Activated naive CD8-positive, alpha-beta T cell treated with anti-CD3 and anti-CD28 coated beads, Interleukin-2, amount 50 U/mL, for 24 hours (primary cell): ENCODE results near the gene MOCOS.

Experiments
- ATAC-seq: fragments of 150-1000 bp; cut with Tn5 transposase; one replicate; pipeline ENCODE4 v1.10.0; 2021
- DNase-seq: peaks from one replicate; pipeline ENCODE4 v3.0.0; 2021
- H3K27ac Mint-ChIP-seq: one replicate; pipeline ENCODE4 v1.8.0; 2021; ENCODE audit warnings: mild to moderate bottlenecking, mixed read lengths
- H3K27me3 Mint-ChIP-seq: one replicate; pipeline ENCODE4 v1.8.0; 2021; ENCODE audit warnings: mixed read lengths
- H3K36me3 Mint-ChIP-seq: one replicate; pipeline ENCODE4 v1.8.0; 2021; ENCODE audit warnings: low read depth, mixed read lengths
- H3K4me1 Mint-ChIP-seq: one replicate; pipeline ENCODE4 v1.8.0; 2021; ENCODE audit warnings: mixed read lengths
- H3K4me3 Mint-ChIP-seq: one replicate; pipeline ENCODE4 v1.8.0; 2021; ENCODE audit warnings: mild to moderate bottlenecking, moderate library complexity, mixed read lengths
- H3K9me3 Mint-ChIP-seq: one replicate; pipeline ENCODE4 v1.8.0; 2021; ENCODE audit warnings: mixed read lengths

The MOCOS gene

GRCh38 chr18:36186461-36187192 is 670 bp upstream of the MOCOS start:
- Mint-ChIP-seq H3K9me3 (no peaks in the 10 kb centered on the region), H3K27me3 (peaks cover 19% of the 10 kb centered on the region), H3K36me3 (no peaks in the 10 kb centered on the region), H3K4me3 (peak overlapping the region; percentile 76), H3K27ac (no peak overlapping the region), H3K4me1 (peaks cover 5% of the 10 kb centered on the region)
- DNase-seq (peak; percentile 17), ATAC-seq (no peak)

GRCh38 chr18:36187826-36188721 is 777 bp downstream of the MOCOS start:
- no peak for DNase-seq
- no peaks in the 10 kb centered on the region for H3K36me3 Mint-ChIP-seq
- H3K4me1 Mint-ChIP-seq: peaks cover 5% of the 10 kb centered on the region
- peak overlapping the region; percentile 63 for H3K4me3 Mint-ChIP-seq
- H3K9me3 Mint-ChIP-seq: no peaks in the 10 kb centered on the region
- H3K27ac Mint-ChIP-seq: no peak overlapping the region
- no peak for ATAC-seq
- peaks cover 20% of the 10 kb centered on the region for H3K27me3 Mint-ChIP-seq

- H3K4me1 Mint-ChIP-seq: peaks cover 5% of the 10 kb centered on the region
- H3K27me3 Mint-ChIP-seq: peaks cover 22% of the 10 kb centered on the region
- H3K4me3 Mint-ChIP-seq: no peak overlapping the region
- no peak overlapping the region for H3K27ac Mint-ChIP-seq
- DNase-seq (no peak), ATAC-seq (no peak)
- no peaks in the 10 kb centered on the region for H3K36me3 Mint-ChIP-seq
- H3K9me3 Mint-ChIP-seq: no peaks in the 10 kb centered on the region
Observed at GRCh38 chr18:36188916-36189315, 1.6 kb downstream of the MOCOS start.

GRCh38 chr18:36189486-36189885 is 2.2 kb downstream of the MOCOS start:
- H3K9me3 Mint-ChIP-seq: no peaks in the 10 kb centered on the region
- DNase-seq (no peak), ATAC-seq (no peak)
- H3K4me1 Mint-ChIP-seq: peaks cover 5% of the 10 kb centered on the region
- H3K27me3 Mint-ChIP-seq: peaks cover 23% of the 10 kb centered on the region
- no peak overlapping the region for H3K27ac Mint-ChIP-seq
- H3K4me3 Mint-ChIP-seq: no peak overlapping the region
- no peaks in the 10 kb centered on the region for H3K36me3 Mint-ChIP-seq

- no peaks in the 10 kb centered on the region for H3K36me3 Mint-ChIP-seq
- H3K27ac Mint-ChIP-seq: no peak overlapping the region
- H3K4me1 Mint-ChIP-seq: peaks cover 5% of the 10 kb centered on the region
- ATAC-seq: no peak
- H3K27me3 Mint-ChIP-seq: peaks cover 23% of the 10 kb centered on the region
- no peak overlapping the region for H3K4me3 Mint-ChIP-seq
- no peaks in the 10 kb centered on the region for H3K9me3 Mint-ChIP-seq
- DNase-seq: no peak
Observed at GRCh38 chr18:36191286-36191685, 4.0 kb downstream of the MOCOS start.

- DNase-seq (no peak), ATAC-seq (no peak)
- Mint-ChIP-seq H3K9me3 (no peaks in the 10 kb centered on the region), H3K36me3 (no peaks in the 10 kb centered on the region), H3K4me3 (no peak overlapping the region), H3K27ac (no peak overlapping the region), H3K27me3 (peaks cover 23% of the 10 kb centered on the region), H3K4me1 (peaks cover 5% of the 10 kb centered on the region)
Observed at GRCh38 chr18:36191711-36192110, 4.4 kb downstream of the MOCOS start.

GRCh38 chr18:36194600-36195315 is 7.5 kb downstream of the MOCOS start:
- no peak for DNase-seq
- H3K9me3 Mint-ChIP-seq: no peaks in the 10 kb centered on the region
- H3K4me1 Mint-ChIP-seq: no peaks in the 10 kb centered on the region
- peaks cover 12% of the 10 kb centered on the region for H3K27me3 Mint-ChIP-seq
- H3K4me3 Mint-ChIP-seq: no peak overlapping the region
- H3K27ac Mint-ChIP-seq: no peak overlapping the region
- H3K36me3 Mint-ChIP-seq: no peaks in the 10 kb centered on the region
- no peak for ATAC-seq

- ATAC-seq (no peak), DNase-seq (no peak)
- no peaks in the 10 kb centered on the region for H3K36me3 Mint-ChIP-seq
- H3K27ac Mint-ChIP-seq: no peak overlapping the region
- H3K27me3 Mint-ChIP-seq: peaks cover 8% of the 10 kb centered on the region
- no peaks in the 10 kb centered on the region for H3K4me1 Mint-ChIP-seq
- no peaks in the 10 kb centered on the region for H3K9me3 Mint-ChIP-seq
- no peak overlapping the region for H3K4me3 Mint-ChIP-seq
Observed at GRCh38 chr18:36195427-36196122, 8.3 kb downstream of the MOCOS start.

GRCh38 chr18:36196238-36196995 is 9.1 kb downstream of the MOCOS start:
- Mint-ChIP-seq H3K4me3 (no peak overlapping the region), H3K27ac (no peak overlapping the region), H3K36me3 (no peaks in the 10 kb centered on the region), H3K9me3 (no peaks in the 10 kb centered on the region), H3K4me1 (no peaks in the 10 kb centered on the region), H3K27me3 (peaks cover 4% of the 10 kb centered on the region)
- DNase-seq (no peak), ATAC-seq (no peak)

GRCh38 chr18:36197511-36198166 is 10.3 kb downstream of the MOCOS start:
- H3K27ac Mint-ChIP-seq: no peak overlapping the region
- no peaks in the 10 kb centered on the region for H3K4me1 Mint-ChIP-seq
- no peaks in the 10 kb centered on the region for H3K36me3 Mint-ChIP-seq
- H3K4me3 Mint-ChIP-seq: no peak overlapping the region
- H3K9me3 Mint-ChIP-seq: no peaks in the 10 kb centered on the region
- DNase-seq (no peak), ATAC-seq (no peak)
- peaks cover 2% of the 10 kb centered on the region for H3K27me3 Mint-ChIP-seq

- H3K9me3 Mint-ChIP-seq: no peaks in the 10 kb centered on the region
- no peaks in the 10 kb centered on the region for H3K27me3 Mint-ChIP-seq
- no peaks in the 10 kb centered on the region for H3K36me3 Mint-ChIP-seq
- DNase-seq (no peak), ATAC-seq (no peak)
- H3K4me3 Mint-ChIP-seq: no peak overlapping the region
- H3K27ac Mint-ChIP-seq: no peak overlapping the region
- no peaks in the 10 kb centered on the region for H3K4me1 Mint-ChIP-seq
Observed at GRCh38 chr18:36199691-36200295, 12.5 kb downstream of the MOCOS start.

GRCh38 chr18:36200354-36200771 is 13.1 kb downstream of the MOCOS start:
- Mint-ChIP-seq H3K9me3 (no peaks in the 10 kb centered on the region), H3K36me3 (no peaks in the 10 kb centered on the region), H3K4me1 (no peaks in the 10 kb centered on the region), H3K4me3 (no peak overlapping the region), H3K27me3 (no peaks in the 10 kb centered on the region), H3K27ac (no peak overlapping the region)
- no peak for ATAC-seq
- DNase-seq: no peak

GRCh38 chr18:36201765-36202164 is 14.5 kb downstream of the MOCOS start:
- ATAC-seq (no peak), DNase-seq (no peak)
- Mint-ChIP-seq H3K27me3 (no peaks in the 10 kb centered on the region), H3K9me3 (no peaks in the 10 kb centered on the region), H3K36me3 (no peaks in the 10 kb centered on the region), H3K27ac (no peak overlapping the region), H3K4me3 (no peak overlapping the region), H3K4me1 (no peaks in the 10 kb centered on the region)
